Activated T-cell treated with anti-CD3 and anti-CD28 coated beads for 24 hours (primary cell): ENCODE data around the gene GRIK3.
"Not testable (repeated sequence)": the region's sequence is repeated elsewhere in the genome, so short reads cannot be mapped to it uniquely, and the experiment has no call there.

Experiments used
- DNase-seq: peaks from one replicate; pipeline ENCODE4 v3.0.0-alpha.2; 2020; ENCODE audit warnings: low read depth

The GRIK3 gene

GRCh38 chr1:36909359-36909758, 125.0 kb downstream of the GRIK3 start:
- not testable (repeated sequence) for DNase-seq

GRCh38 chr1:36908096-36908495, 126.2 kb downstream of the GRIK3 start:
- no peak for DNase-seq

- no peak for DNase-seq
These were observed 127.8 kb downstream of the GRIK3 start for GRCh38 chr1:36906555-36906954.

GRCh38 chr1:36905941-36906340, 128.4 kb downstream of the GRIK3 start:
- DNase-seq, result no peak

GRCh38 chr1:36900128-36900527, 134.2 kb downstream of the GRIK3 start:
- no peak for DNase-seq

GRCh38 chr1:36897813-36898212, 136.5 kb downstream of the GRIK3 start:
- not testable (repeated sequence) for DNase-seq

GRCh38 chr1:36894824-36895223, 139.5 kb downstream of the GRIK3 start:
- DNase-seq, result no peak

- DNase-seq, result no peak
These were observed 143.5 kb downstream of the GRIK3 start for GRCh38 chr1:36890776-36891175.

- no peak for DNase-seq
These were observed 144.7 kb downstream of the GRIK3 start for GRCh38 chr1:36889478-36890226.

- DNase-seq, result no peak
These were observed 145.4 kb downstream of the GRIK3 start for GRCh38 chr1:36888811-36889477.

GRCh38 chr1:36885540-36886357, 148.6 kb downstream of the GRIK3 start:
- no peak for DNase-seq

- DNase-seq, result no peak
These were observed 149.5 kb downstream of the GRIK3 start for GRCh38 chr1:36884801-36885200.

- no peak for DNase-seq
These were observed 150.2 kb downstream of the GRIK3 start for GRCh38 chr1:36884029-36884701.

GRCh38 chr1:36883315-36883949, 150.9 kb downstream of the GRIK3 start:
- DNase-seq, result no peak

- no peak for DNase-seq
These were observed 151.6 kb downstream of the GRIK3 start for GRCh38 chr1:36882536-36883285.

- no peak for DNase-seq
These were observed 152.8 kb downstream of the GRIK3 start for GRCh38 chr1:36881541-36881940.

GRCh38 chr1:36881068-36881405, 153.3 kb downstream of the GRIK3 start:
- no peak for DNase-seq

GRCh38 chr1:36880155-36881067, 153.9 kb downstream of the GRIK3 start:
- DNase-seq, result no peak

GRCh38 chr1:36879613-36880012, 154.7 kb downstream of the GRIK3 start:
- DNase-seq, result no peak

GRCh38 chr1:36876990-36877389, 157.3 kb downstream of the GRIK3 start:
- DNase-seq, result no peak
